Chondrocyte (in vitro differentiated cells): ENCODE results near the gene DDX56. TPM values are rescaled to one million over a fixed set of nuclear protein-coding genes. Genes with fewer than 3 reads are reported as not detected.

Experiments used
- DNase-seq: peaks from one replicate; pipeline ENCODE4 v3.0.0; 2021; ENCODE audit warnings: mixed read lengths, low spot score
- H3K27ac Mint-ChIP-seq: one replicate; pipeline ENCODE4 v1.8.0; 2021; ENCODE audit warnings: mild to moderate bottlenecking, moderate library complexity, mixed read lengths; ENCODE audit not compliant: unreplicated experiment
- H3K27me3 Mint-ChIP-seq: 2 replicates; pipeline ENCODE4 v1.8.0; 2021; ENCODE audit warnings: low read depth, mixed read lengths
- H3K36me3 Mint-ChIP-seq: 2 replicates; pipeline ENCODE4 v1.8.0; 2021; ENCODE audit warnings: low read depth, mixed read lengths
- H3K4me1 Mint-ChIP-seq: 2 replicates; pipeline ENCODE4 v1.8.0; 2021; ENCODE audit warnings: low read depth, mild to moderate bottlenecking, mixed read lengths
- H3K4me3 Mint-ChIP-seq: one replicate; pipeline ENCODE4 v1.8.0; 2021; ENCODE audit warnings: mild to moderate bottlenecking, moderate library complexity, mixed read lengths; ENCODE audit not compliant: unreplicated experiment
- H3K9me3 Mint-ChIP-seq: 2 replicates; pipeline ENCODE4 v1.8.0; 2021; ENCODE audit warnings: low read depth, mixed read lengths
- total RNA-seq: library from RNA; stranded (reverse); gene quantifications from 3 replicates; pipeline ENCODE4 v1.2.1, GENCODE V29; 2021
- TF ChIP-seq, protein P1 (sequence below): fragments of 200-600 bp; sonication (generic); IDR thresholded peaks from 2 replicates; pipeline ENCODE4 v1.5.0; 2021; ENCODE audit warnings: antibody characterized with exemption, mild to moderate bottlenecking, moderate library complexity

The DDX56 gene
- total RNA-seq, 1 donor from 2014 or later, result 48.7 TPM

DNA sequence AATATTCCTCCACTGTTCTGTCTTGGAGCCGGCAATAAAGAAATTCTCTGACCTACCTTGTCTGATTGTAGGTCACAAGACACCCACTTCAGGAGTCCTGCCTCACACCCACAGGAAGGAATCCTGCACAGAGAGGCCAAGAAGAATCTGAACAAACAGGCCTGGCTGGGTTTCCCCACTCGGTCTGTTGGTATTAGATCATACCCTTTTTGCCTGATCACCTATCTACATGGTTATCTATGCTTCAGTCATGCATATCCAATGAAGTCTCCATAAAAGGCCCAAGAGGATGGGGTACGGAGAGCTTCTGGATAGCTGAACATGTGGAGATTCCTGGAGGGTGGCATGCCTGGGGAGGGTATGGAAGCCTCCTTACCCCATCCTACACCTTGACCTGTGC lies 45.0 kb upstream of the DDX56 start:
- H3K4me3 Mint-ChIP-seq, result no peak overlapping the region
- no peaks in the 10 kb centered on the region for H3K9me3 Mint-ChIP-seq
- DNase-seq, result no peak
- peak overlapping the region; percentile 59 for H3K27ac Mint-ChIP-seq
- H3K4me1 Mint-ChIP-seq, result peaks cover 56% of the 10 kb centered on the region
- H3K27me3 Mint-ChIP-seq, result no peaks in the 10 kb centered on the region
- H3K36me3 Mint-ChIP-seq, result no peaks in the 10 kb centered on the region
- TF ChIP-seq, protein P1, sequence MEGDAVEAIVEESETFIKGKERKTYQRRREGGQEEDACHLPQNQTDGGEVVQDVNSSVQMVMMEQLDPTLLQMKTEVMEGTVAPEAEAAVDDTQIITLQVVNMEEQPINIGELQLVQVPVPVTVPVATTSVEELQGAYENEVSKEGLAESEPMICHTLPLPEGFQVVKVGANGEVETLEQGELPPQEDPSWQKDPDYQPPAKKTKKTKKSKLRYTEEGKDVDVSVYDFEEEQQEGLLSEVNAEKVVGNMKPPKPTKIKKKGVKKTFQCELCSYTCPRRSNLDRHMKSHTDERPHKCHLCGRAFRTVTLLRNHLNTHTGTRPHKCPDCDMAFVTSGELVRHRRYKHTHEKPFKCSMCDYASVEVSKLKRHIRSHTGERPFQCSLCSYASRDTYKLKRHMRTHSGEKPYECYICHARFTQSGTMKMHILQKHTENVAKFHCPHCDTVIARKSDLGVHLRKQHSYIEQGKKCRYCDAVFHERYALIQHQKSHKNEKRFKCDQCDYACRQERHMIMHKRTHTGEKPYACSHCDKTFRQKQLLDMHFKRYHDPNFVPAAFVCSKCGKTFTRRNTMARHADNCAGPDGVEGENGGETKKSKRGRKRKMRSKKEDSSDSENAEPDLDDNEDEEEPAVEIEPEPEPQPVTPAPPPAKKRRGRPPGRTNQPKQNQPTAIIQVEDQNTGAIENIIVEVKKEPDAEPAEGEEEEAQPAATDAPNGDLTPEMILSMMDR, result no peak

DNA sequence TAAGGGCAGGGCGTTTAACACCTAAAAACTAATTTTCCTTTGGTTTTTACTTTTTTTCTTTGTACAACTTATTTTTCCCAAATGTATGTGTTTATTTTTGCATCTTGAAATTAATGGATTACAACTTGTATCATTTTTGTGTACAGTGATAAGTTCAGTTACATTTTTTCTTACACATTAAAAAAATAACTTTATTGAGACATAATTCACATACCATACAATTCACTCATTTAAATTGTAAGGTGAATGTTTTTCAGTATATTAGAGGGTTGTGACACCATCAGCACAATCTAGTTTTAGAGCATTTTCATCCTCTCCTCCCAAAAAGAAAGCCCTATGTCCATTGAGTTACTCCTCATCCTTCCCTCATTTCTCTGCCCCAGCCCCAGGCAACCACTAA lies 44.3 kb upstream of the DDX56 start:
- Mint-ChIP-seq H3K4me1 (peaks cover 54% of the 10 kb centered on the region), H3K9me3 (no peaks in the 10 kb centered on the region), H3K4me3 (no peak overlapping the region), H3K27me3 (no peaks in the 10 kb centered on the region), H3K27ac (peak overlapping the region; percentile 61), H3K36me3 (no peaks in the 10 kb centered on the region)
- no peak for DNase-seq
- TF ChIP-seq, protein P1, result no peak

DNA sequence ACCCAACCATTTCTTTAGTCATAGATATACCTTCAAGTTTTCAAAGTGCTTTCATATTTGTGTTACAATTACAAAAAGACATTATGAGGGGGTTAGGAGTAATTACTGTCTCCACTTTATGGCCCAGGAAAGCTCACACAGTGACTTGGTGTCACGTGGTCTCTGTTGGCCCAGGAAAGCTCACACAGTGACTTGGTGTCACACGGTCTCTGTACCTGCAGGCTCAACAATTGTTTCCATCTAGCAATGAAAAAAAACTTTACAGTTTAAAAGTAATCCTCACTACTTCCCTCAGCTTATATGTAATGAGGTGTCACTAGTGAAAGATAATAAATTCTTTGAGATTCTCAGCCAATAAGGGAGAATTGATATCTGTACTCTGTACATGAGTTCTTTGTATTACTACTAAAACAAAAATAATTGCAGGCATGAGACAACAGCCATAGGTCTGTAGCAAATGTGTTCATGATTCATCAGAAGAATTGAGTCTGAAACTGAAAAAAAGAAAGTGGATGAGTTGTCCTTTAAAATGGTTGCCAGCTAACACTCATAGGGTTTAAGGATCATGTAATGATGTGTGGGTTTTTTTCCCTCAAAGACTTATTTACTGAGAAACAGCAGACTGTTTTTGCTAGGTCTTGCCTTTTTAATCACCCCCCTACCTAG lies 43.6 kb upstream of the DDX56 start:
- Mint-ChIP-seq H3K36me3 (no peaks in the 10 kb centered on the region), H3K9me3 (no peaks in the 10 kb centered on the region), H3K27ac (peak overlapping the region; percentile 61), H3K4me1 (peaks cover 48% of the 10 kb centered on the region), H3K4me3 (no peak overlapping the region), H3K27me3 (no peaks in the 10 kb centered on the region)
- TF ChIP-seq, protein P1, result no peak
- no peak for DNase-seq

DNA sequence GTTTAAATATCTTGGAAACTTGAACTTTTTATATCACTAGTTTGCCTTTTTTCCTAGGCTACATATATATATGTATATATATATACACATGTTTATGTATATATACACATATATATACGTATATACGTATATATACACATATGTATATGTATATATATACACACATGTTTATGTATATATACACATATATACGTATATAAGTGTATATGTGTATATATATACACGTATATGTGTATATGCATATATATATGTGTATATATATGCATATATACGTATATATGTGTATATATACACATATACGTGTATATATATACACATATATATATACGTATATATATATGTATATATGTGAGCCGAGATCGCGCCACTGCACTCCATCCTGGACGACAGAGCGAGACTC lies 42.8 kb upstream of the DDX56 start:
- Mint-ChIP-seq H3K4me1 (peaks cover 45% of the 10 kb centered on the region), H3K27ac (no peak overlapping the region), H3K9me3 (no peaks in the 10 kb centered on the region), H3K27me3 (no peaks in the 10 kb centered on the region), H3K36me3 (no peaks in the 10 kb centered on the region), H3K4me3 (no peak overlapping the region)
- TF ChIP-seq, protein P1, result no peak
- DNase-seq, result no peak

DNA sequence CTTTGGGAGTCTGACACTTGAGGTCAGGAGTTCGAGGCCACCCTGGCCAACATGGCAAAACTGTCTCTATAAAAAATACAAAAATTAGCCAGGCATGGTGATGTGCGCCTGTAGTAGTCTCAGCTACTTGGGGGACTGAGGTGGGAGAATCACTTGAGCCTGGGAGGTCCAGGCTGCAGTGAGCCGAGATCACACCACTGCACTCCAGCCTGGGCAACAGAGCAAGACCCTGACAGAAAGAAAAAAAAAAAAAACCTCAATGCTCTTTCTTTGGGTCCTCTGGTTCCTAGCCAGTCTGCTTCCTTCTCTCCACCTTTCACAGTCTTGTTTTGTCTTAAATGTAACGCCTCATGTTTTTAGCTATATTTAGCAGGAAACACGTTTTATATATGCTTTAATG lies 42.1 kb upstream of the DDX56 start:
- peak overlapping the region; percentile 17 for H3K27ac Mint-ChIP-seq
- H3K4me3 Mint-ChIP-seq, result no peak overlapping the region
- no peaks in the 10 kb centered on the region for H3K36me3 Mint-ChIP-seq
- TF ChIP-seq, protein P1, result no peak
- H3K4me1 Mint-ChIP-seq, result peaks cover 38% of the 10 kb centered on the region
- no peak for DNase-seq
- H3K27me3 Mint-ChIP-seq, result no peaks in the 10 kb centered on the region
- no peaks in the 10 kb centered on the region for H3K9me3 Mint-ChIP-seq
